WTC11 (cell line): ENCODE measurements around the gene FAM168B. TPM values are rescaled to one million over a fixed set of nuclear protein-coding genes. Genes with fewer than 3 reads are reported as not detected.

Source experiments
- ATF1 ChIP-seq: sonication (generic); formaldehyde crosslinking; IDR thresholded peaks from 2 replicates; pipeline ENCODE4 v1.8.1; 2023; ENCODE audit warnings: mild to moderate bottlenecking, moderate library complexity, missing genetic modification reagents
- ATF6 ChIP-seq: sonication (generic); formaldehyde crosslinking; IDR thresholded peaks from 2 replicates; pipeline ENCODE4 v1.8.1; 2023; ENCODE audit warnings: mild to moderate bottlenecking, missing genetic modification reagents
- CBFB ChIP-seq: sonication (generic); formaldehyde crosslinking; IDR thresholded peaks from 2 replicates; pipeline ENCODE4 v1.8.1; 2022; ENCODE audit warnings: mild to moderate bottlenecking, low read depth, missing genetic modification reagents
- CREM ChIP-seq: sonication (generic); formaldehyde crosslinking; IDR thresholded peaks from 2 replicates; pipeline ENCODE4 v1.8.1; 2022; ENCODE audit warnings: mild to moderate bottlenecking, missing genetic modification reagents, moderate library complexity
- ELF4 ChIP-seq: sonication (generic); formaldehyde crosslinking; IDR thresholded peaks from 2 replicates; pipeline ENCODE4 v1.8.1; 2022; ENCODE audit warnings: low read depth, mild to moderate bottlenecking, moderate library complexity, missing genetic modification reagents
- ETV6 ChIP-seq: sonication (generic); formaldehyde crosslinking; IDR thresholded peaks from 2 replicates; pipeline ENCODE4 v1.8.1; 2022; ENCODE audit warnings: mild to moderate bottlenecking, missing genetic modification reagents
- FOXP1 ChIP-seq: sonication (generic); formaldehyde crosslinking; IDR thresholded peaks from 2 replicates; pipeline ENCODE4 v1.8.0; 2022; ENCODE audit warnings: missing genetic modification reagents, mild to moderate bottlenecking, moderate library complexity, borderline replicate concordance
- GTF2I ChIP-seq: fragments of 250-450 bp; sonication (Bioruptor Pico); conservative IDR thresholded peaks from 2 replicates; pipeline ENCODE4 v1.4.0; 2021; ENCODE audit warnings: mild to moderate bottlenecking
- JAZF1 ChIP-seq: fragments of 250-450 bp; sonication (Bioruptor Pico); IDR thresholded peaks from 2 replicates; pipeline ENCODE4 v1.9.0; 2021; ENCODE audit warnings: moderate library complexity, mild to moderate bottlenecking, inconsistent platforms
- KAT7 ChIP-seq: sonication (generic); formaldehyde crosslinking; IDR thresholded peaks from 2 replicates; pipeline ENCODE4 v1.8.1; 2023; ENCODE audit warnings: missing genetic modification reagents, mild to moderate bottlenecking, borderline replicate concordance
- MLX ChIP-seq: sonication (generic); formaldehyde crosslinking; IDR thresholded peaks from 2 replicates; pipeline ENCODE4 v1.8.1; 2023; ENCODE audit warnings: mild to moderate bottlenecking, missing genetic modification reagents, moderate library complexity
- MXD4 ChIP-seq: fragments of 250-450 bp; sonication (Bioruptor Pico); IDR thresholded peaks from 2 replicates; pipeline ENCODE4 v1.8.0; 2021; ENCODE audit warnings: mild to moderate bottlenecking, moderate library complexity, borderline replicate concordance
- MYBL2 ChIP-seq: sonication (generic); formaldehyde crosslinking; IDR thresholded peaks from 2 replicates; pipeline ENCODE4 v1.8.1; 2023; ENCODE audit warnings: mild to moderate bottlenecking, moderate library complexity, missing genetic modification reagents
- NFYB ChIP-seq: sonication (generic); formaldehyde crosslinking; conservative IDR thresholded peaks from 2 replicates; pipeline ENCODE4 v1.8.0; 2022; ENCODE audit warnings: low read depth, missing genetic modification reagents
- OVOL2 ChIP-seq: fragments of 250-450 bp; sonication (Bioruptor Pico); IDR thresholded peaks from 2 replicates; pipeline ENCODE4 v1.9.0; 2021; ENCODE audit warnings: mild to moderate bottlenecking, borderline replicate concordance
- SP1 ChIP-seq: sonication (generic); formaldehyde crosslinking; conservative IDR thresholded peaks from 2 replicates; pipeline ENCODE4 v1.8.1; 2022; ENCODE audit warnings: missing genetic modification reagents
- TCF7 ChIP-seq: sonication (generic); formaldehyde crosslinking; IDR thresholded peaks from 2 replicates; pipeline ENCODE4 v1.8.0; 2022; ENCODE audit warnings: mild to moderate bottlenecking, low read depth, missing genetic modification reagents, moderate library complexity
- TEAD4 ChIP-seq: sonication (generic); formaldehyde crosslinking; IDR thresholded peaks from 2 replicates; pipeline ENCODE4 v1.8.0; 2022; ENCODE audit warnings: mild to moderate bottlenecking, missing genetic modification reagents
- USF2 ChIP-seq: sonication (generic); formaldehyde crosslinking; IDR thresholded peaks from 2 replicates; pipeline ENCODE4 v1.8.1; 2023; ENCODE audit warnings: mild to moderate bottlenecking, missing genetic modification reagents, moderate library complexity
- ZNF121 ChIP-seq: sonication (generic); formaldehyde crosslinking; IDR thresholded peaks from 2 replicates; pipeline ENCODE4 v1.8.0; 2023; ENCODE audit warnings: missing genetic modification reagents
- ZNF138 ChIP-seq: sonication (generic); formaldehyde crosslinking; conservative IDR thresholded peaks from 2 replicates; pipeline ENCODE4 v1.8.1; 2022; ENCODE audit warnings: mild to moderate bottlenecking, moderate library complexity, missing genetic modification reagents
- ZNF281 ChIP-seq: sonication (generic); formaldehyde crosslinking; IDR thresholded peaks from 2 replicates; pipeline ENCODE4 v1.8.0; 2023; ENCODE audit warnings: mild to moderate bottlenecking, missing genetic modification reagents
- ZNF416 ChIP-seq: fragments of 250-450 bp; sonication (Bioruptor Pico); IDR thresholded peaks from 2 replicates; pipeline ENCODE4 v1.9.0; 2021; ENCODE audit warnings: mild to moderate bottlenecking, inconsistent platforms
- ZNF423 ChIP-seq: fragments of 250-450 bp; sonication (Bioruptor Pico); IDR thresholded peaks from 2 replicates; pipeline ENCODE4 v2.1.2; 2022; ENCODE audit warnings: mild to moderate bottlenecking, moderate library complexity
- total RNA-seq: library from RNA; stranded (reverse); gene quantifications from 3 replicates; pipeline ENCODE4 v1.2.3, GENCODE V29; 2021
- TF ChIP-seq, protein P1 (sequence below): fragments of 250-450 bp; sonication (Bioruptor Pico); IDR thresholded peaks from 2 replicates; pipeline ENCODE4 v1.9.0; 2021; ENCODE audit warnings: mild to moderate bottlenecking
- TF ChIP-seq, protein P2 (sequence below): sonication (generic); formaldehyde crosslinking; IDR thresholded peaks from 2 replicates; pipeline ENCODE4 v1.8.0; 2023; ENCODE audit warnings: missing genetic modification reagents
- TF ChIP-seq, protein P3 (sequence below): sonication (generic); formaldehyde crosslinking; IDR thresholded peaks from 2 replicates; pipeline ENCODE4 v1.8.1; 2022; ENCODE audit warnings: mild to moderate bottlenecking, moderate library complexity, missing genetic modification reagents
- TF ChIP-seq, protein P4 (sequence below): fragments of 200-600 bp; IDR thresholded peaks from 2 replicates; pipeline ENCODE4 v1.8.0; 2022; ENCODE audit warnings: antibody characterized with exemption
- TF ChIP-seq, protein P5 (sequence below): sonication (generic); formaldehyde crosslinking; IDR thresholded peaks from 2 replicates; pipeline ENCODE4 v1.8.0; 2022; ENCODE audit warnings: mild to moderate bottlenecking, missing genetic modification reagents

Gene FAM168B
- total RNA-seq, 1 experiment from 2014 or later = 63.9 TPM

- no peak; the same call in none of the 2 replicates for TF ChIP-seq SP1 (CRISPR knock-in tag)
- TF ChIP-seq TCF7 (CRISPR knock-in tag) = no peak
- TF ChIP-seq ZNF416 = peak; percentile 84; the same call in 1 of the 2 replicates
- TF ChIP-seq, protein P1, sequence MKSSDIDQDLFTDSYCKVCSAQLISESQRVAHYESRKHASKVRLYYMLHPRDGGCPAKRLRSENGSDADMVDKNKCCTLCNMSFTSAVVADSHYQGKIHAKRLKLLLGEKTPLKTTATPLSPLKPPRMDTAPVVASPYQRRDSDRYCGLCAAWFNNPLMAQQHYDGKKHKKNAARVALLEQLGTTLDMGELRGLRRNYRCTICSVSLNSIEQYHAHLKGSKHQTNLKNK (CRISPR knock-in tag) = 0 out of 2 replicates have a peak, but pooled peaks have one; percentile 39
- no peak for TF ChIP-seq KAT7 (CRISPR knock-in tag)
- TF ChIP-seq ATF1 = no peak
- TF ChIP-seq ELF4 = no peak
- TF ChIP-seq FOXP1 (CRISPR knock-in tag) = peak; percentile 93
- TF ChIP-seq, protein P2, sequence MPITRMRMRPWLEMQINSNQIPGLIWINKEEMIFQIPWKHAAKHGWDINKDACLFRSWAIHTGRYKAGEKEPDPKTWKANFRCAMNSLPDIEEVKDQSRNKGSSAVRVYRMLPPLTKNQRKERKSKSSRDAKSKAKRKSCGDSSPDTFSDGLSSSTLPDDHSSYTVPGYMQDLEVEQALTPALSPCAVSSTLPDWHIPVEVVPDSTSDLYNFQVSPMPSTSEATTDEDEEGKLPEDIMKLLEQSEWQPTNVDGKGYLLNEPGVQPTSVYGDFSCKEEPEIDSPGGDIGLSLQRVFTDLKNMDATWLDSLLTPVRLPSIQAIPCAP = no peak
- peak; percentile 89; the same call in 1 of the 2 replicates for TF ChIP-seq CBFB (CRISPR knock-in tag)
- TF ChIP-seq, protein P3, sequence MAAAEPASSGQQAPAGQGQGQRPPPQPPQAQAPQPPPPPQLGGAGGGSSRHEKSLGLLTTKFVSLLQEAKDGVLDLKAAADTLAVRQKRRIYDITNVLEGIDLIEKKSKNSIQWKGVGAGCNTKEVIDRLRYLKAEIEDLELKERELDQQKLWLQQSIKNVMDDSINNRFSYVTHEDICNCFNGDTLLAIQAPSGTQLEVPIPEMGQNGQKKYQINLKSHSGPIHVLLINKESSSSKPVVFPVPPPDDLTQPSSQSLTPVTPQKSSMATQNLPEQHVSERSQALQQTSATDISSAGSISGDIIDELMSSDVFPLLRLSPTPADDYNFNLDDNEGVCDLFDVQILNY = peak; percentile 86; the same call in 1 of the 2 replicates
- no peak for TF ChIP-seq ZNF121 (CRISPR knock-in tag)
- no peak for TF ChIP-seq ZNF138 (CRISPR knock-in tag)
- TF ChIP-seq ZNF423 (CRISPR knock-in tag) = peak; percentile 23; the same call in 1 of the 2 replicates
- TF ChIP-seq GTF2I = no peak
- peak; percentile 84 for TF ChIP-seq CREM (CRISPR knock-in tag)
- no peak for TF ChIP-seq TEAD4 (CRISPR knock-in tag)
- TF ChIP-seq MXD4 (CRISPR knock-in tag) = no peak
- TF ChIP-seq, protein P4, sequence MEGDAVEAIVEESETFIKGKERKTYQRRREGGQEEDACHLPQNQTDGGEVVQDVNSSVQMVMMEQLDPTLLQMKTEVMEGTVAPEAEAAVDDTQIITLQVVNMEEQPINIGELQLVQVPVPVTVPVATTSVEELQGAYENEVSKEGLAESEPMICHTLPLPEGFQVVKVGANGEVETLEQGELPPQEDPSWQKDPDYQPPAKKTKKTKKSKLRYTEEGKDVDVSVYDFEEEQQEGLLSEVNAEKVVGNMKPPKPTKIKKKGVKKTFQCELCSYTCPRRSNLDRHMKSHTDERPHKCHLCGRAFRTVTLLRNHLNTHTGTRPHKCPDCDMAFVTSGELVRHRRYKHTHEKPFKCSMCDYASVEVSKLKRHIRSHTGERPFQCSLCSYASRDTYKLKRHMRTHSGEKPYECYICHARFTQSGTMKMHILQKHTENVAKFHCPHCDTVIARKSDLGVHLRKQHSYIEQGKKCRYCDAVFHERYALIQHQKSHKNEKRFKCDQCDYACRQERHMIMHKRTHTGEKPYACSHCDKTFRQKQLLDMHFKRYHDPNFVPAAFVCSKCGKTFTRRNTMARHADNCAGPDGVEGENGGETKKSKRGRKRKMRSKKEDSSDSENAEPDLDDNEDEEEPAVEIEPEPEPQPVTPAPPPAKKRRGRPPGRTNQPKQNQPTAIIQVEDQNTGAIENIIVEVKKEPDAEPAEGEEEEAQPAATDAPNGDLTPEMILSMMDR = no peak
- TF ChIP-seq ZNF281 (CRISPR knock-in tag) = no peak
- TF ChIP-seq, protein P5, sequence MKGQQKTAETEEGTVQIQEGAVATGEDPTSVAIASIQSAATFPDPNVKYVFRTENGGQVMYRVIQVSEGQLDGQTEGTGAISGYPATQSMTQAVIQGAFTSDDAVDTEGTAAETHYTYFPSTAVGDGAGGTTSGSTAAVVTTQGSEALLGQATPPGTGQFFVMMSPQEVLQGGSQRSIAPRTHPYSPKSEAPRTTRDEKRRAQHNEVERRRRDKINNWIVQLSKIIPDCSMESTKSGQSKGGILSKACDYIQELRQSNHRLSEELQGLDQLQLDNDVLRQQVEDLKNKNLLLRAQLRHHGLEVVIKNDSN = peak; percentile 91
- TF ChIP-seq MLX (CRISPR knock-in tag) = no peak
- no peak for TF ChIP-seq OVOL2
- peak; percentile 98 for TF ChIP-seq USF2 (CRISPR knock-in tag)
- peak; percentile 94 for TF ChIP-seq ETV6 (CRISPR knock-in tag)
- no peak for TF ChIP-seq NFYB (CRISPR knock-in tag)
- no peak for TF ChIP-seq JAZF1 (CRISPR knock-in tag)
- TF ChIP-seq MYBL2 (CRISPR knock-in tag) = no peak
- TF ChIP-seq ATF6 (CRISPR knock-in tag) = no peak
These were observed at the start of gene FAM168B (continued) for GRCh38 chr2:131093006-131093695.
